Peyer's patch (tissue), 4 donors: Measurements from ENCODE around the gene C1QL2. TPM values are rescaled to one million over a fixed set of nuclear protein-coding genes. Genes with fewer than 3 reads are reported as not detected.

Experiments used
- DNase-seq, 3 donors: peaks; one replicate each; pipeline ENCODE4 v3.0.0-alpha.2; 2017 to 2019
- H3K27ac ChIP-seq, 4 donors: fragments of 200-600 bp; sonication (generic); one replicate each; pipeline ENCODE4 v1.5.1; 2016 to 2019
- H3K27me3 ChIP-seq, 2 donors: fragments of 200-600 bp; sonication (generic); one replicate each; pipeline ENCODE4 v1.5.1; 2019
- H3K36me3 ChIP-seq, 3 donors: fragments of 200-600 bp; sonication (generic); one replicate each; pipeline ENCODE4 v1.5.1; 2016 to 2019
- H3K4me1 ChIP-seq, 4 donors: fragments of 200-600 bp; sonication (generic); one replicate each; pipeline ENCODE4 v1.5.1; 2016 to 2019
- H3K4me3 ChIP-seq, 4 donors: fragments of 200-600 bp; sonication (generic); 1 replicate in 3 of 4; 2 replicates in 1 of 4; pipeline ENCODE4 v1.5.1; 2016 to 2019; ENCODE audit warnings: mild to moderate bottlenecking in 1 of 4
- H3K9me3 ChIP-seq, 4 donors: fragments of 200-600 bp; sonication (generic); one replicate each; pipeline ENCODE4 v1.5.1; 2016 to 2019; ENCODE audit warnings: mild to moderate bottlenecking in 1 of 4
- CTCF ChIP-seq, 6 experiments: fragments of 450-650 bp in 4 of 6; fragments of 200-600 bp in 2 of 6; sonication (generic) in 1 of 6; IDR thresholded peaks; one replicate each; pipeline ENCODE4 v1.5.1; 2017 to 2019; ENCODE audit warnings: antibody characterized with exemption in 6 of 6, mild to moderate bottlenecking in 3 of 6, moderate library complexity in 1 of 6
- POLR2A ChIP-seq, 2 donors: fragments of 450-650 bp; IDR thresholded peaks; one replicate each; pipeline ENCODE4 v1.5.1; 2017; ENCODE audit warnings: antibody characterized with exemption in 2 of 2, mild to moderate bottlenecking in 2 of 2, moderate library complexity in 2 of 2
- total RNA-seq, 4 donors: library from RNA; depleted of rRNA; stranded (reverse); fragments of >200 nt; gene quantifications; one replicate each; pipeline ENCODE4 v1.1.0, GENCODE V29; 2016

C1QL2 gene
- total RNA-seq, 4 donors from 2014 or later: not detected

DNA sequence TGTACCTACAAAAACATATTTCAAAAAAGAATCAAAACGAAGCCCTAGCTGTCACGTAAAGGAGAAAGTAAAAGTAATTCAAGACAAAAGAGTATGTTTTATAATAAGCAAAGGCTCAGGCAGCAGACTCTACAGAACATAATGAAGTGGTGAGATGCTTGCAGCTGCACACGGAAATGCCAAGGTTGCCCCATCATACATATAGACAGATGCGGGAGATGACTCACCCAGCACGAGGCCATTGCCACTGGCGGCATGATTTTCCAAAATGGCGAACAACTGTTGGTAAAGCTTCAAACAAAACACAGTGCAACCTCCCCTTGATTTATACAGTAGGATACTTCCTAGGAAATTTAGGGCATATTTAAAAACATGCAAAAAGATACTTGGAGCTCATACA, 26.0 kb upstream of the C1QL2 start:
- no peaks in the 10 kb centered on the region for H3K27me3 ChIP-seq
- H3K4me1 ChIP-seq: no peaks in the 10 kb centered on the region
- no peaks in the 10 kb centered on the region for H3K36me3 ChIP-seq
- no peak for TF ChIP-seq CTCF (IDR thresholded peaks at IDR 0.05)
- no peak for TF ChIP-seq POLR2A (IDR thresholded peaks at IDR 0.05)
- no peak overlapping the region for H3K4me3 ChIP-seq
- no peak for DNase-seq
- H3K9me3 ChIP-seq: no peaks in the 10 kb centered on the region
- no peak overlapping the region for H3K27ac ChIP-seq

DNA sequence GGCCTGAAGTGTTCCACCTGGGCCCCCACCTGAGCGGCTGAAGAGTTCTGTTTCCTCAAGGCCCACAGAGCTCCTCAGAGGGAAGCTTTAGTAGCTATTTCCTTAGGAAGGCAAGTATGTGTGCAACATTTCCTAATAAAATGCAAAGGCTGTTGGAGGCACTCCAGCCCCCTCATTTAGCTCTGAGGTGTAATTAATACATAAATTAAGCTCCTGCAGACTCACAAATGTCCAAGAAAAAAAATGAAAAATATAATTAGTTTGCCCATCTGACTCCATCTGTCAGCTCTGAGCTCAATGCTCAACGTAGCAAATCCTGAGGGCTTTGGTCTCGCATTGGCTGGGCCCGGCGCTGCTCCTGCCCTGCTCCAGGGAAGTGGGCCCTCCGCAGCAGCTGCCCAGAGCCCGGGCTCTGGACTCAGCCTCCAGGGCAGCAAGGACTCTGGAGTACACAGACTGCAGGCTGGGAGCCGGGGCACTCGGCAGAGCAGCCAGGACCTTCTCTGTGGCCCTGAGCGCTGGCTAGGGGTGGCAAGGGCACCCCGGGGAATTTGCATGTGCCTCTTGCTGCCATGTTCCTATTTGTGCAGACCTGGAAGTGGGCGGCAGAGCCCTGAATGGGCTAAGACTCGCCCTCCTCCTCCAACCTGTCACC, 23.4 kb upstream of the C1QL2 start:
- Histone ChIP-seq H3K27ac (no peak overlapping the region), H3K27me3 (no peaks in the 10 kb centered on the region)

DNA sequence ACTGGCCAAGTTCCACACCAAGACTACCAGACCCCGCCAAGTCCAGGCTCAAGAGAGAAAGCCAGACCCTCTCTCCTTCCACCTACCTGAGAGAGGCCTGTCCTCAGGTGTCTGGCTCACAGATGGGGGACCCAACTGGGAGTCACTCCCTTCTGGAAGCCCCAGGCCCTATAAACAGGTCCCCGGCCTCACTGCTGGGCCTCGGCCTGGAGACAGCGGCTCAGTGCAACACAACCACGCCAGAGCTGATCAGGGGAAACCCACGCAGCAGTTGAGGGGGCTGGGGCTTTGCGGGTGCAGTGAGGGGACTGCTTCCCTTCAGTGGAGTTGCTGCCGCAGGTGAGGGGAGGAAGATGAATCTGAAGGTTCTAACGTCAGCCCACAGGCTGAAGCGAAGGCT, 22.8 kb upstream of the C1QL2 start:
- Histone ChIP-seq H3K36me3 (no peaks in the 10 kb centered on the region), H3K27me3 (no peaks in the 10 kb centered on the region), H3K4me1 (no peaks in the 10 kb centered on the region), H3K9me3 (no peaks in the 10 kb centered on the region), H3K27ac (no peak overlapping the region), H3K4me3 (no peak overlapping the region)
- DNase-seq: no peak
- TF ChIP-seq POLR2A (IDR thresholded peaks at IDR 0.05) (no peak), CTCF (IDR thresholded peaks at IDR 0.05) (no peak)

More for the DNA sequence above, 23.4 kb upstream of the C1QL2 start:
- Histone ChIP-seq H3K36me3 (no peaks in the 10 kb centered on the region), H3K9me3 (no peaks in the 10 kb centered on the region), H3K4me3 (no peak overlapping the region), H3K4me1 (no peaks in the 10 kb centered on the region)
- DNase-seq: no peak
- TF ChIP-seq POLR2A (IDR thresholded peaks at IDR 0.05) (no peak), CTCF (IDR thresholded peaks at IDR 0.05) (no peak)

GRCh38 chr2:119180892-119181291, 22.3 kb upstream of the C1QL2 start:
- Histone ChIP-seq H3K4me3 (no peak overlapping the region), H3K27me3 (no peaks in the 10 kb centered on the region), H3K27ac (no peak overlapping the region), H3K9me3 (no peaks in the 10 kb centered on the region), H3K36me3 (no peaks in the 10 kb centered on the region), H3K4me1 (no peaks in the 10 kb centered on the region)
- no peak for DNase-seq
- TF ChIP-seq CTCF (IDR thresholded peaks at IDR 0.05) (no peak), POLR2A (IDR thresholded peaks at IDR 0.05) (no peak)

GRCh38 chr2:119179991-119180390, 21.4 kb upstream of the C1QL2 start:
- no peak overlapping the region for H3K4me3 ChIP-seq
- no peaks in the 10 kb centered on the region for H3K9me3 ChIP-seq
- TF ChIP-seq CTCF (IDR thresholded peaks at IDR 0.05) (no peak), POLR2A (IDR thresholded peaks at IDR 0.05) (no peak)
- no peak for DNase-seq
- no peaks in the 10 kb centered on the region for H3K27me3 ChIP-seq
- no peak overlapping the region for H3K27ac ChIP-seq
- H3K4me1 ChIP-seq: no peaks in the 10 kb centered on the region
- H3K36me3 ChIP-seq: no peaks in the 10 kb centered on the region

DNA sequence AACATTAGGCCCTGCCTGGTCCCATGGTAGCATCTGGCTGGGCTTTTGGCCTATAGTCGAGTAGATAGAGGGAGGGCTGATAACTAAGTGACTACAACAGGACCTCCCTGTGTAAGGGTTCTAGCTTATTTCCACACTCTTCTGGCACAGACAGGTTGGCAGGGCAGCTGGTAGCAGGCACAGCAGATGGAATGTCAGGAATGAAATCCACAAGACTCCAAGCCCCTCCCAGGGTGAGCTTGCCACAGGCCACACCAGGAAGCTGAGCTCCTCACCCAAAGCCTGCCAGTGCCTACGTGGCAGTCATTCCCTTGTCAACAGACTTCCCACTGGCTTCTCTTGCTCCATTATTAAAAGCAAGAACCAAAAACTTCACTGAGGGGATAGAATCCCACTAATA, 20.7 kb upstream of the C1QL2 start:
- no peak for TF ChIP-seq CTCF (IDR thresholded peaks at IDR 0.05)
- no peak for TF ChIP-seq POLR2A (IDR thresholded peaks at IDR 0.05)
- Histone ChIP-seq H3K4me1 (no peaks in the 10 kb centered on the region), H3K4me3 (no peak overlapping the region), H3K9me3 (no peaks in the 10 kb centered on the region), H3K27me3 (no peaks in the 10 kb centered on the region), H3K36me3 (no peaks in the 10 kb centered on the region), H3K27ac (no peak overlapping the region)
- DNase-seq: no peak
